Measurements from ENCODE around the gene KIF3B.

Gene KIF3B

DNA sequence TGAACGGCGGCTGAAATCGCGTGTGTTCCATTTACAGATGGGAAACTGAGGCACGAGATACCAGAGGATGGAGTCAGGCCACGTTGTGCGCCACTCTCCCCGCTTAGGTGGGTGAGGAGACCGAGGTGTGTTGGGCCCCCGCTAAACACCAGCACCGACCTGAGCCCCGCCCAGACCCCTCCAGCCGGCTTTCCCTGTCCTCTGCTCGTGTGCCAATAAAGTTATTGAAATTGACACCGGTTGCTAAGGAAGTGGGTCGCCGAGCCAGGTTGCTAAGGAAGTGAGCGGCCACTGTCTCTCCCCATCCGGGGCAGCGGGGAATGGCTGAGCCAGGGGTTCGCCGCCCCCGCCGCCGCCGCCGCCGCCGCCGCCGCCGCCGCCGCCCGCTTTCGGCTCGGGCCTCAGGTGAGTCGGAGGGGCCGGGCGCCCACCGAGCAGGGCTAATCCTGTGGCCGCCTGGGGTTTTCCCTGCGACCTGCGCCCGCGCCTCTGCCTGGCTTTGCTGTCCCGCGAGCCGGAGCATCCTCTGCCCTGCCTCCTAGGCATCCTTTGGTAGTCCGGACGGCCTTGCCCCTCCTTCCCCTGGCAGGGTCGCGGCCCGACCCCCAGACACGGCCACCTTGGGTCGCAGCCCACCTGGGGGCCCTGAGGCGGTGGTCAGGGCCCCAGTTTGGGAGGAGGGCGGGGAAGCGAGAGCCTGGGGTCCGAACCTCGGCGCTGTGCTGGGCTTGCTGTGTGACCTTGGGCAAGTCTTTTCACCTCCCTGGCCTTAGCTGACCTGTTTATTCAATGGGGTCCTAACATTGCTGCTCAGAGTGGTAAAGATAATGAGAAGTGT is at the start of gene KIF3B:
Gene KIF3B, plus strand, starts transcription at position 291 of the 838 bp plus-strand sequence. CDS start 32,127 bp downstream, outside the sequence.
- in situ Hi-C loops (cut with HindIII; ENCODE audit: low pct_ligation_motif_present, low pct_unique_long_range_greater_than_20kb, low sequenced_read_pairs) = no loop called here
- peak; percentile 83 for DNase-seq

DNA sequence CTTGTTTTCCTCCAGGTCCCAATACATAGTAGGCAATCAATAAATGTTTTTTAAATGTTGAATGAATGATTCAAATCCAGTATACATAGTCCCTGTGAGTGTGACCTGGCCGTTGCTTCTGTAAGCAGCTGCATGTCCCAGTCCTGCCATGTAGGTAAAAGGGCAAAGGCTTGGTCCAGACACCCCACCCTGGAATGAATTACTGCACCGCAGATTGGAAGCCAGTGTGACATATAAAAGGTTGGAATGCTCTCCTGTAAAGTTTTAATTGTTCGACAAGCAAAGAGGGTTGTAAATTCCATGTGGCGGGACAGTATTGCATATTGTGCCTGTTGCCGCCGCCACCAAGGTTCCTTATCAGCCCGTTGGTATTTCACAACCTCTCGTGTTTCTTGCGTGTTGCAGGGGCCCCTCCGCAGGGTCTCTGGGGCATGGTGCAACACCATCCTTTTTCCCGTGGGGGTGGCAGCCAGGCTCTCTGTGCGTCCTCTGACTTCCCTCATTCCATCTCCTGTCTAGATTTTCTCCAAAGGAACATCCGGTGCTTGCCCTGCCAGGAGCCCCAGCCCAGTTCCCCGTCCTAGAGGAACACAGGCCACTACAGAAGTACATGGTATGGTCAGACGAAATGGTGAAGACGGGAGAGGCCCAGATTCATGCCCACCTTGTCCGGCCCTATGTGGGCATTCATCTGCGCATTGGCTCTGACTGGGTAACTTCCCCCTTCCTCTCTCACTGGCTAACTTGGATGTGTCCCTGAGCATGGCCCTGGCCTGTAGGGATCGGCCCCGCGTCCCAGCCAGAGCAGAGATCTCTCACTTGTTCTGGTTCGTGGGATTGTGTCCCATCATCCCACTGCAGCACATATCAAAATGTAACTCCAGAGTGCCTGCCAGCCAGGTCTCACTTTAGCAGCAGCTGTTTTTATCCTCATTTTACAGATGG is 49.4 kb upstream of the KIF3B start:
- in situ Hi-C loops (cut with HindIII; ENCODE audit: low pct_ligation_motif_present, low pct_unique_long_range_greater_than_20kb, low sequenced_read_pairs) = no loop called here
- no peak for DNase-seq

DNA sequence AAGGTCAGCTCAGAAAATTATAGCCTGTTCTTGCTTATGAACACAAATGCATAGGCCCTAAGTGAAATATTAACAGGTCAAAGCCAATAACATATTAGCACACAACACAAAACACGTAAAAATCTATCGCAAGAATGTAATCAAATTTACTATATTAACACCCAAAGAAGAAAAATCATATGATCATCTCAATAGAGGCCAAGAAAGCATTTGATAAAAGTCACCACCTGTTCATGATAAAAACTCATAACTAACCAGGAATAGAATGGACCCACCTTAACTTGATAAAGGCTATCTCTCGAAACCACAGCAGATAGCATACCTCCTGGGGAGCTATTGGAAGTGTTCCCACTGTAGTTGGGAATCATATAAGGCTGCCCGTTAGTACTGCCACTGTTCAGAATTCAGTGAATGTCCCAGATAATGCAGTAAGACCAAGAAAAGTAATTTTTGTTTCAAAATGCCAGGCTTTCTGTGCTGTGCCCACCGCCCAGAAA is 48.2 kb upstream of the KIF3B start:
- no peak for DNase-seq
- in situ Hi-C loops (cut with HindIII; ENCODE audit: low pct_ligation_motif_present, low pct_unique_long_range_greater_than_20kb, low sequenced_read_pairs) = no loop called here

DNA sequence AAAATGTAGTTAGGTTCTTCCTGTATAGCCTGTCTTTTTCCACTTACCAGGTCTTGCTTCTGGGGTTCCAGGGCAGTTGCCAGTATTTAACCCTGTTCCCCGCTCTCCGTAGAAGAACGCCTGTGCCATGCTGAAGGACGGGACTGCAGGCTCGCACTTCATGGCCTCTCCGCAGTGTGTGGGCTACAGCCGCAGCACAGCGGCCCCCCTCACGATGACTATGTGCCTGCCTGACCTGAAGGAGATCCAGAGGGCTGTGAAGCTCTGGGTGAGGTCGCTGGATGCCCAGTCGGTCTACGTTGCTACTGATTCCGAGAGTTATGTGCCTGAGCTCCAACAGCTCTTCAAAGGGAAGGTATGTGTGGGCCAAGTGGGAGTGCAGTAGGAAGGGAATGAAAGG is 46.7 kb upstream of the KIF3B start:
- in situ Hi-C loops (cut with HindIII; ENCODE audit: low pct_ligation_motif_present, low pct_unique_long_range_greater_than_20kb, low sequenced_read_pairs) = no loop called here
- DNase-seq = no peak

DNA sequence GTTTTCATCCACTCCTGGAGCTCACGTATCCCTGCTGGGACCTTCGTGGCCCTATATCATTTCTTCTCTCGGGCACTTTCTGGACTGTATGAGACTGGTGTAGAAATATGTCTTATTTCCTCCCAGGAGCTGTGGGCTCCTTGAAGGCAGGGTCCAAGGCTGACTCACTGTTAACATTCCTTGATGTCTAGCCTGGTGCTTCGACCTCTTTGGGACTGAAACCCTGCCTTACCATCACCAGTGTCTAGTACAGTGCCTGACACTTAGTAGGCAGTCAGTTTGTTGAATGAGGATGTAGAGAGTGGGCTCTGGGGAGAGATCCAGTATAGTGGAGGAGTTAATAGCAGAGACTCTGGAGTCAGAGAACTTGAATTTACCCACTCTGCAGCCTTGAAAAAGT is 46.2 kb upstream of the KIF3B start:
- DNase-seq = no peak
- in situ Hi-C loops (cut with HindIII; ENCODE audit: low pct_ligation_motif_present, low pct_unique_long_range_greater_than_20kb, low sequenced_read_pairs) = no loop called here

DNA sequence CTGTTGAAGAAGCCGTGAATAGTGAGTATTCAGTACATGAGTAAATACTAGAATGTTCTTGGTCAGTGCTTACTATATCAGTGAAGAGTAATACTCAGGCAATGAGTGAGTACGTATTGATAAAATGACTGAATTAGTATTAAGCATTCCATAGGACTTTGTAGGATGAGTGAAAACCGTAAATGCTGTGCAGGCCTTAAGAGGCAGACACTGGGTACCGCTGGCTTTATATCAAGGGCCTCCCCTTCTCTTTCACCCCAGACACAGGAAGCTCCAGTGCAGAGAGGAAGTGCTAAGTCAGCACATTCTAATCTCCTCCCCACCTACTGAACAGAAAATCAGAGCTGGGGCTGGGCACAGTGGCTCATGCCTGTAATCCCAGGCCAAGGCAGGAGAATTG is 45.6 kb upstream of the KIF3B start:
- in situ Hi-C loops (cut with HindIII; ENCODE audit: low pct_ligation_motif_present, low pct_unique_long_range_greater_than_20kb, low sequenced_read_pairs) = no loop called here
- no peak for DNase-seq

DNA sequence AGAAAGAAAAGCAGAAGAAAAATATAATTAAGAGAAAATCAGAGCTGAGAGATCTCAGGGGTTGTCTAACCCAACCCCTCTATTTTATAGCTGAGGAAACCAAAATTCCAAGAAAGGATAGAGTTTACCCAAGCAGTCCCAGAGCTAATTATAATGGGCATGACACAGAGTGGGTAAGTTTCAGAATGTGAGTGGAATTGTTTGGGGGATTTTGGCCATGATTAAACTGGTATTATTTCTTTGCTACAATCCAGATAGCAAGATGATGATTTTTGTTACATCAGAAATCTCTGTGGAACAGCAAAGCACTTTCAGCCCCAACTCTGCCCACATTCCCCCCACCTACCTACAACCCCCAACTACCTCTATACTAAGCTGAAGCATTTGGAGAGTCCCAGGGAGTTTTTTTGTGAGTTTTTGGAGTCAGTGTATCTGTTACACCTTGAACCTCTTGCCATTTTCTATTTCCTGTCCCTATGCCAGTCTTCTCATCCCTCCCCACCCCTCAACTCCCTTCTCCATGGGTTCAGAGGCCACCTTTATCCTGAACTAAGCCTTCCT is 45.0 kb upstream of the KIF3B start:
- no peak for DNase-seq
- in situ Hi-C loops (cut with HindIII; ENCODE audit: low pct_ligation_motif_present, low pct_unique_long_range_greater_than_20kb, low sequenced_read_pairs) = no loop called here

DNA sequence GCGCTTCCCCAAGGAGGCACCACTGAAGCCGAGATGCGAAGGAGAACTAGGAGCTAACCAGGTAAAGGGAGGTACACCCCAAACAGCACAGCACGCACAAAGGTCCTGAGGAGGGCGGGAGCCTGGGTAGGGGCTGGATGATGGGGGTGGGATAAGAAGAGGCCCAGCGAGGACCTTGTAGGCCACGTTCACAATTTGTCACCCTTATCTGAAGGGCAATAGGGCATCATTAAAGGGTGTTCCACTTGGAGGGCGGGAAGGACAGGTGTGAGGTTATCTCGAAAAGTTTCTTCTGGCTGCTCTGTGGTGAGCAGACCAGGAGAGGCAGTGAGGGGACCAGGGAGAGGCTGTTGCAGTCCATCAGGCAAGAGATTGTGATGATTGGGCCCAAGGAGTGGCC is 44.2 kb upstream of the KIF3B start:
- no peak for DNase-seq
- in situ Hi-C loops (cut with HindIII; ENCODE audit: low pct_ligation_motif_present, low pct_unique_long_range_greater_than_20kb, low sequenced_read_pairs) = no loop called here

DNA sequence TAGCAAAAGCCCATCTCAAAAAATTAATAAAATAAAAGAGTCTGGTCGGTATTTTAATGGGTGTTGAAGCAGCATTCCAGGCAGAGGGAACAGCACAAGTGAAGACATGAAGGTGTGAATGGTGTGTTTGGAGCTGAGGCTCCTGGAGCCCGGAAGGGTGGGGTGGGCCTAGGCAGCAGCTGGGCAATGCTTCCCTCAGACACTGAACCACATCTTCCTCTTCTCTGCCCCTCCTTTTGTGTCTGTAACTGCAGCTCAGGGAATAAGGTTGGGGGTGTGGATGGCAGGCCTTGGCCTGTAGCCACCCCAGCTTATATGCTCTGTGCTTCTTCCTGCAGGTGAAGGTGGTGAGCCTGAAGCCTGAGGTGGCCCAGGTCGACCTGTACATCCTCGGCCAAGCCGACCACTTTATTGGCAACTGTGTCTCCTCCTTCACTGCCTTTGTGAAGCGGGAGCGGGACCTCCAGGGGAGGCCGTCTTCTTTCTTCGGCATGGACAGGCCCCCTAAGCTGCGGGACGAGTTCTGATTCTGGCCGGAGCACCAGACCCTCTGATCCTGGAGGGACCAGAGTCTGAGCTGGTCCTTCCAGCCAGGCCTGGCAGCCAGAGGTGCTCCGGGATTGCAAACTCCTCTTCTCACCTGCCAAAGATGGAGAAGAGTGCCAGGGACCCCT is 43.2 kb upstream of the KIF3B start:
- in situ Hi-C loops (cut with HindIII; ENCODE audit: low pct_ligation_motif_present, low pct_unique_long_range_greater_than_20kb, low sequenced_read_pairs) = no loop called here
- DNase-seq = no peak

DNA sequence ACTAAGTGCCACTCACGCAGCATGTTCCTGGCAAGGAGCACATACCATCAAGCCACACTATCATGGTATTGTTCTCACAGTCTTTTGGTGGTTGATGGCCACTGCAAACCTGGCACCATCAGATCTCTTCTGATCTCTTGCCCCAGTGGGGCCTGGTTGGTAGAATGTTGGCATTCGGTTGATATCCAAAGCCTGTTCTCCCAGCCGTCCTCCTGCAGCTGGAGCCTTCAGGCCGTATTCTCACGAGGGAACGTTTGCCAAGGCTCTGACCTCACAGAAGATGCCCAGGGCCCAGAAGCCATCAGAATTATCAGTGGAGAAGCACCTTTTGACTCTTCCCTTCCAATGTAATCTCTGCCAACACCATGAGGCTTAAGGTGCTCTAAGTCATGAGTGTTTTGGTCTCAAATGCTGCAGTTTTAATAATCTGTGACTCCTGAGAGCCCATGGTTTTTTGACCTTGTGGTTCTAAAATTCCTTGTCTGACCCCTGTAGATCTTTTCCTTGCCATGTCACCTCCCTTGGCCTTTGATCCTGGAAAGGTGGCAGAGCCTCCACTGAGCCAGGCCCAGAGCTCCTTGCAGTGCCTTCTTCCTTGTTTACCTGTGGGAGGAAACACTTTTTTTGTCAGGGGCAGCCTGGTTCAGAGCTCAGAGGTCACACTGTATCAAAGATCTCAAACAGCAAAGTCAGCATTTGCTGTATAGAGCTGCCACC is 42.0 kb upstream of the KIF3B start:
- in situ Hi-C loops (cut with HindIII; ENCODE audit: low pct_ligation_motif_present, low pct_unique_long_range_greater_than_20kb, low sequenced_read_pairs) = no loop called here
- DNase-seq = no peak

DNA sequence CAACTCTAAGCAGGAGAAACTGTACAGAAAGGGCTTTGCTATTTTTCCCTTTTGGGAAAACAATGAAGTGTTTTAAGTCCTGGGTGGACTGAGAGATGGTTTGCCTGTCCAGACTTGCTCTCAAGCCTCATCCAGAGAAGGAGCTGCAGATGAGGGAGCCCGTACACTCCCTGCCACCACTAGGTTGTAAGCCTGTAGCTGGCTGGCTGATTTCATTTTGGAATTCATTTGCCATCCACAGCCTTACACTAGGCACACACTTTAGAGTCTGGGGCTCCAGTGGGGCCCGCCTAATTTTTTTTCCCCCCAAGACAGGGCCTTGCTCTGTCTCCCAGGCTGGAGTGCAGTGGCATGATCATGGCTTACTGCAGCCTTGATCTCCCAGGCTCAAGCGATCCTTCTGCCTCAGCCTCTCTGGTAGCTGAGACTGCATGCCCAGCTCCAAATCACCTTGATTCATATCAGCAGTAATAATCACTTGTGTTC is 41.4 kb upstream of the KIF3B start:
- DNase-seq = no peak
- in situ Hi-C loops (cut with HindIII; ENCODE audit: low pct_ligation_motif_present, low pct_unique_long_range_greater_than_20kb, low sequenced_read_pairs) = no loop called here

DNA sequence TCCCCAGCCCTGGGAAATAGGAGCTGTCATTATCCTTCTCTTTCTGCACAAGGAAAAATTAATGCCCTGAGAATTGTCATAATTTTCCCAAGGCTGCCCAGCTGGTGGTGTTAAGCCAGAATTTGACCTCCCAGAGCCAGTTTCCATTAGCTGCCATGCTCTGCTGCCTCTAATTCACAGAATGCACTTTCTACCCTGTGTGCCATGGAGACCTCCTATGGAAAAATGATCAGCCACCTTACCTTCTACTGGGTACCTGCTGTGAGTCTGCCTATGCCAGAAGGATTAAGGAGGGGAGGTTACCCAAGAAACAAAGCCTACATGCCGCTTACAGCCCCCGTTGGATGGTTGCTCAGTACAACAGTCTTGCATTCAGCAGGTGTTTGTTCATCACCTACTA is 40.6 kb upstream of the KIF3B start:
- in situ Hi-C loops (cut with HindIII; ENCODE audit: low pct_ligation_motif_present, low pct_unique_long_range_greater_than_20kb, low sequenced_read_pairs) = no loop called here
- DNase-seq = no peak

DNA sequence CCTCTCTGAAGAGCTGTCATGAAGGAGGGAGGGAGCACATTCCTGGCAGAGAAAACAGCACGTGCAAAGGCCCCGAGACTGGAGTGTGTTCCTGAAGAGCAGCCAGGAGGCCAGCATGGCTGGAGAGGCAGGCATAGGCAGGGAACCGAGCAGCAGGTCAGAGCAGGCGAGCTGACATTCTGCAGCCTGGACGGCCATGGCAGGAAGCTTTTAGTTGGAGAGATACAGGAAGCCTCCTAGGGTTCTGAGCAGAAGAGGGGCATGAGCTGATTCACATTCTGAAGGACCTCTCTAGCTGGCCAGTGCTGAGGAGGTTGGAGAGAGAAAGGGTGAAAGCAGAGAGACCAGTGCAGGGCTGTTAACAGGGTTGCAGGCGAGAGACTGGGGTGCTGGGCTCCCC is 40.0 kb upstream of the KIF3B start:
- in situ Hi-C loops (cut with HindIII; ENCODE audit: low pct_ligation_motif_present, low pct_unique_long_range_greater_than_20kb, low sequenced_read_pairs) = no loop called here
- no peak for DNase-seq

DNA sequence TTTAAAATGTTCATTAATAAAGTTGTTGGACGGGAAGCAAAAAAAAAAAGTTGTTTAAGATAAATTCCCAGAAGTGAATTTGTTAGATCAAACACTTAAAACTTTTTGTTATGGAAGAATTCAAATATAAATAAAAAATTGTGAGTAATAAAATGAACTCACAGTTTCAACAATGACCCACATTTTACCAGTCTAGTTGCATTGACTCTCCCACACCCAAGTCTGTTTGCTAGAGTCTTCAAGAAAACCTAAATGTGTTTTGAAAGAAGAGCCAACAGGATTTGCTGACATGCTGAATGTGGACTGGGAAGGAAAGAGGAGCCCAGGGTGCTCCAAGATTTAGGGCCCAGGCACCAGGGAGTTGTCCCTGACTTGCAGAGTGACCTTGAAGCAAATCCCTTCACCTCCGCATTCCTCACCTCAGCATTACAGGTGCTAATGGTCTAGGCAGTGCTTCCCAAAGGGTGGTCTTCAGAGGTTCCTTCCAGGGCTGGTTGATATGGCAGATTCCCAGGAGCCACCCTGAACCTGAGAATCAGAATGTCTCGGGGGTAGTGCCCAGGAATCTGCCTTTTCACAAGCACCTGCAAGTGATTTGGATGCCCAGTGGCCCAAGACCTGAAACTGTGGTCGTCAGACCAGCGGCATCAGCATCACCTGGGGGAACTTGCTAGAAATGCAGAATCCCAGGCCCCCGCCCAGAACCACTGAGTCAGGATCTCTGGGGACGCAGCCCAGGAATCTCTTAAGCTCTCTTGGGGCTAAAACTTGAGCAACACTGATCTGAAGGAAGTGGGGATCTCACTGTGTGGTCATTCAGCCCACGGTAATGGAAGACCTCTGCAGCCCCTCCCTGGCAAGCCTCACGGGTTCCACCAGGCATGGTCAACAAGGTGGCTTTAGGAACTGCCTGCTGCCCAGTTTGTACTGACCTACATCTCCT is 38.7 kb upstream of the KIF3B start:
- in situ Hi-C loops (cut with HindIII; ENCODE audit: low pct_ligation_motif_present, low pct_unique_long_range_greater_than_20kb, low sequenced_read_pairs) = no loop called here

DNA sequence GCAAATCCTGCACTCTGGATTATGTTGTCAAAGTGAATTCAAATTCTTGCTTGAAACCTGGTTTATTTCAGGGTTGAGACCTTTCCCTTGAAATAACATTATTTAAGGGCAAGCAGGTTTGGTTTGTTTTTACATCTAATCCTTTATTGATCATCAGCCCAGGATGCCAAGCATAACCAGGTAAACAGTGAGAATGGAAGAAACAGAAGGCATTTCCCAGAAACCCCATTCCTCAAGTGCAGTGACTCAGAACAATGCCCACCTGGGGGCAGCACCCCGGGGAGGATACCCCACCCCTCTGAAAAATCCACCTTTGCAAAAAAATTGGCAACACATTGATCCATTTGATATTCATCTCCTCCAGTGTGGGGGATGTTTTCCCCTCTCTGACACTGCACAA is 37.2 kb upstream of the KIF3B start:
- in situ Hi-C loops (cut with HindIII; ENCODE audit: low pct_ligation_motif_present, low pct_unique_long_range_greater_than_20kb, low sequenced_read_pairs) = no loop called here
- no peak for DNase-seq

More for the DNA sequence above, 38.7 kb upstream of the KIF3B start:
- DNase-seq = no peak

DNA sequence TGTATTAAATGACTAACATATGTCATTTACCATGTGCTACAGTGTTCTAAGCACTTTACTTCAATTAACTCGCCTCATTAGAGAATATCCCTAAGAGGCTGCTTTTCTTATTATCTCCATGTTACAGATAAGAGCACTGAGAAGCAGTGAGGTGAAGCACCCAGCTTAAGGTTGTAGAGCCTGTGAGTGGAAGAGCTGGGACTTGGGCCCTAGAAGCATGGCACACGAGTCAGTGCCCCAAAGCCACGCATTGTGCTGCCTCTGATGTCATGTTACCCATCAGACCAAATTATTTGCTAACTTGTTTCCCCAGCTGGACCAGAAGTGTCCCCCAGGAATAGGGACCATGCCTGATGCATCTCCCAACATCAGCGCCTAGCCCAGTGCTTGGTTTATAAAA is 35.6 kb upstream of the KIF3B start:
- in situ Hi-C loops (cut with HindIII; ENCODE audit: low pct_ligation_motif_present, low pct_unique_long_range_greater_than_20kb, low sequenced_read_pairs) = no loop called here
- no peak for DNase-seq
